A673 (cell line): ENCODE data around the gene TOR3A.

ENCODE experiments used
- EZH2 ChIP-seq: fragments of 200-600 bp; sonication (generic); IDR thresholded peaks from 2 replicates; pipeline ENCODE4 v1.6.1; 2017; ENCODE audit warnings: borderline replicate concordance, low read depth, mild to moderate bottlenecking, mixed read lengths, antibody characterized with exemption, low read length; ENCODE audit not compliant: poor library complexity, severe bottlenecking
- TF ChIP-seq, protein P1 (sequence below): fragments of 300-800, 200-600 bp; sonication (generic); conservative IDR thresholded peaks from 2 replicates; pipeline ENCODE4 v1.5.1; 2017; ENCODE audit warnings: low read depth, mild to moderate bottlenecking, antibody characterized with exemption, low read length, moderate library complexity, mixed read lengths

DNA sequence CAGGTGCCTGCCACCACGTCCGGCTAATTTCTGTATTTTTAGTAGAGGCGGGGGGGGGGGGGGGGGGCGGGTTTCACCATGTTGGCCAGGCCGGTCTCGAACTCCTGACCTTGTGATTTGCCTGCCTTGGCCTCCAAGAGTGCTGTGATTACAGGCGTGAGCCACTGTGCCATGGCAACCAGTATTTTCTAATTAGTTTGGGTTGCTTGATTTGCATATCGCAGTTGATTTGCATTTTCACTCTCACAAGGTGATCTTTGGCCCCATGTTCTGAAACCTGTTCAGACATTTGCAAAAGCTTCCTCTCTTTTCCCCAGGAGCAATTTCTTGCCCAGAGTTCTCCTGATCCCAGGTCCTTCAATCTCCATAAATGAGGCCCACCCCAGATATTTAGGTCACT is 1.7 kb downstream of the TOR3A start:
- TF ChIP-seq, protein P1, sequence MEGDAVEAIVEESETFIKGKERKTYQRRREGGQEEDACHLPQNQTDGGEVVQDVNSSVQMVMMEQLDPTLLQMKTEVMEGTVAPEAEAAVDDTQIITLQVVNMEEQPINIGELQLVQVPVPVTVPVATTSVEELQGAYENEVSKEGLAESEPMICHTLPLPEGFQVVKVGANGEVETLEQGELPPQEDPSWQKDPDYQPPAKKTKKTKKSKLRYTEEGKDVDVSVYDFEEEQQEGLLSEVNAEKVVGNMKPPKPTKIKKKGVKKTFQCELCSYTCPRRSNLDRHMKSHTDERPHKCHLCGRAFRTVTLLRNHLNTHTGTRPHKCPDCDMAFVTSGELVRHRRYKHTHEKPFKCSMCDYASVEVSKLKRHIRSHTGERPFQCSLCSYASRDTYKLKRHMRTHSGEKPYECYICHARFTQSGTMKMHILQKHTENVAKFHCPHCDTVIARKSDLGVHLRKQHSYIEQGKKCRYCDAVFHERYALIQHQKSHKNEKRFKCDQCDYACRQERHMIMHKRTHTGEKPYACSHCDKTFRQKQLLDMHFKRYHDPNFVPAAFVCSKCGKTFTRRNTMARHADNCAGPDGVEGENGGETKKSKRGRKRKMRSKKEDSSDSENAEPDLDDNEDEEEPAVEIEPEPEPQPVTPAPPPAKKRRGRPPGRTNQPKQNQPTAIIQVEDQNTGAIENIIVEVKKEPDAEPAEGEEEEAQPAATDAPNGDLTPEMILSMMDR, result no peak
- TF ChIP-seq EZH2, result no peak
